ENCODE results near the gene BABAM2. TPM values are rescaled to one million over a fixed set of nuclear protein-coding genes. Genes with fewer than 3 reads are reported as not detected.

The BABAM2 gene
- total RNA-seq, 1 experiment from 2014 or later: 57.6 TPM

GRCh38 chr2:28380219-28380618, 489.7 kb downstream of the BABAM2 start:
- H3K4me3 Mint-ChIP-seq (ENCODE audit: unreplicated experiment): no peak overlapping the region
- intact Hi-C loops (cut with micrococcal nuclease): no loop called here
- H3K36me3 Mint-ChIP-seq (ENCODE audit: insufficient read depth, unreplicated experiment): no peaks in the 10 kb centered on the region
- peaks cover 37% of the 10 kb centered on the region for H3K4me1 Mint-ChIP-seq (ENCODE audit: insufficient read depth, unreplicated experiment)
- no peak for DNase-seq (ENCODE audit: unreplicated experiment)
- TF ChIP-seq CTCF (IDR thresholded peaks at IDR 0.05; ENCODE audit: unreplicated experiment): no peak
- no peaks in the 10 kb centered on the region for H3K27me3 Mint-ChIP-seq (ENCODE audit: insufficient read depth, unreplicated experiment)
- no TSS peak for BruUV-seq (replicated peaks)
- no peaks in the 10 kb centered on the region for H3K9me3 Mint-ChIP-seq (ENCODE audit: unreplicated experiment)
- peak overlapping the region; percentile 70 for H3K27ac Mint-ChIP-seq (ENCODE audit: low read depth, unreplicated experiment)
- POLR2A ChIA-PET: interaction anchor here (1.1 to 7.3 kb wide), 5 partner anchors 11 to 155 kb away, joined by 4 to 295 read pairs (median 47); partner anchors contain the start of gene FOSL2
- CTCF ChIA-PET: interaction anchor here (0.6 to 5.1 kb wide), 3 partner anchors 10 to 248 kb away, joined by 3 to 44 read pairs (median 6); no protein-coding TSS in a partner anchor

- ChIA-PET CTCF (interaction anchor here (0.6 to 5.1 kb wide), 4 partner anchors 9 to 43 kb away, joined by 3 to 44 read pairs (median 3); no protein-coding TSS in a partner anchor), POLR2A (interaction anchor here (0.6 to 7.3 kb wide), 4 partner anchors 10 to 699 kb away, joined by 3 to 295 read pairs (median 44); partner anchors contain the start of gene FOSL2)
- intact Hi-C loops (cut with micrococcal nuclease): no loop called here
- peaks cover 35% of the 10 kb centered on the region for H3K4me1 Mint-ChIP-seq (ENCODE audit: insufficient read depth, unreplicated experiment)
- no peaks in the 10 kb centered on the region for H3K27me3 Mint-ChIP-seq (ENCODE audit: insufficient read depth, unreplicated experiment)
- H3K9me3 Mint-ChIP-seq (ENCODE audit: unreplicated experiment): no peaks in the 10 kb centered on the region
- no peaks in the 10 kb centered on the region for H3K36me3 Mint-ChIP-seq (ENCODE audit: insufficient read depth, unreplicated experiment)
- H3K27ac Mint-ChIP-seq (ENCODE audit: low read depth, unreplicated experiment): no peak overlapping the region
- no peak for DNase-seq (ENCODE audit: unreplicated experiment)
- BruUV-seq (replicated peaks): no TSS peak
- no peak overlapping the region for H3K4me3 Mint-ChIP-seq (ENCODE audit: unreplicated experiment)
- TF ChIP-seq CTCF (IDR thresholded peaks at IDR 0.05; ENCODE audit: unreplicated experiment): no peak
Observed at GRCh38 chr2:28381225-28382180, 491.0 kb downstream of the BABAM2 start.

- DNase-seq (ENCODE audit: unreplicated experiment): no peak
- ChIA-PET POLR2A (interaction anchor here (0.6 to 7.3 kb wide), 3 partner anchors 8 to 290 kb away, joined by 3 to 295 read pairs (median 6); partner anchors contain the start of gene FOSL2), CTCF (interaction anchor here (0.7 to 0.9 kb wide), 2 partner anchors 43 to 484 kb away, joined by 3 read pairs; no protein-coding TSS in a partner anchor)
- intact Hi-C loops (cut with micrococcal nuclease): no loop called here
- Mint-ChIP-seq H3K27me3 (ENCODE audit: insufficient read depth, unreplicated experiment) (no peaks in the 10 kb centered on the region), H3K9me3 (ENCODE audit: unreplicated experiment) (no peaks in the 10 kb centered on the region), H3K4me1 (ENCODE audit: insufficient read depth, unreplicated experiment) (peaks cover 32% of the 10 kb centered on the region), H3K27ac (ENCODE audit: low read depth, unreplicated experiment) (no peak overlapping the region), H3K36me3 (ENCODE audit: insufficient read depth, unreplicated experiment) (no peaks in the 10 kb centered on the region), H3K4me3 (ENCODE audit: unreplicated experiment) (no peak overlapping the region)
- TF ChIP-seq CTCF (IDR thresholded peaks at IDR 0.05; ENCODE audit: unreplicated experiment): no peak
- no TSS peak for BruUV-seq (replicated peaks)
Observed at GRCh38 chr2:28382755-28383154, 492.2 kb downstream of the BABAM2 start.

All from MCF 10A (cell line).